ENCODE data around the gene TNIP1.

TNIP1 gene

DNA sequence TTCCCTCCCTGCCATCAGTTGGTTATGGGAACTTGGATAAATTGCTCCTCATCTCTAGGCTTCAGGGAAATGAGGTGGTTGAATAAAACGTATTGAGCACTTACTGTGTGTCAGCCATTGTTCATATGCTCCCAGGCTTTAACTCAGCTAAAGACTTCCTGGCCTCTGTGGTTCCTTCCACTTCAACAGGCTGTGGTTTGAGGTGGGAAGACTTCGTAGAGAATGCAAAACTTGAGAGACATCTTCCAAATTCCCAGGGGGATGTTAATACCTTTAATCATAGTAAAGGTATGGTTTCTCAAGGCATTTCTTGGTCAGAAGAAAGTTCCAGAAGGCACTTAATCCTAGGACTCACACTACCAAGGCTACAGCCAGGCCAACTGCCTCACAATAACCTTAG is 62.0 kb downstream of the TNIP1 start:
- FAIRE-seq = no peak

DNA sequence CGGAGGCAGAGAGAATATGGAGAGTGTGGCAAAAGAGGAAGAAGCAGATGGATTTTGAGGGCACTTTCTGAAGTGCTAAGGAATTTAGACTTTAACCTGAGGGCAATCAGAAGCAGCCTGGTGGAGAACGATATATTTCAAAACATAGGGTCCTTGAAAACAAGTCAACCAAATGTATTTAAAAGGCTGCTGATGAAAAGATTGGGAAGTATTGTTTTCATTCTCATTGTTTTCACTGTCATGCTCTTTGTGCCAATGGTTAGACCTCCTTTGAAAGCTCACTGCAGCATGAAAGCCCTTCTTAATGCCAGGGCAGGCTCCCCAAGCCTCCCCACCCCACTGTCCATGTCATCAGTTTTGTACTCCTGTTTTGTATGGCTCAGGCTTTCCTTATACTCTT is 62.9 kb downstream of the TNIP1 start:
- FAIRE-seq = no peak

- FAIRE-seq = no peak
Measured at GRCh38 chr5:151016700-151017099, 64.1 kb downstream of the TNIP1 start.

GRCh38 chr5:151015974-151016587 is 64.8 kb downstream of the TNIP1 start:
- FAIRE-seq = no peak

- no peak for FAIRE-seq
Measured at GRCh38 chr5:151014680-151015343, 66.0 kb downstream of the TNIP1 start.

- FAIRE-seq = no peak
Measured at GRCh38 chr5:151012862-151013261, 68.0 kb downstream of the TNIP1 start.

DNA sequence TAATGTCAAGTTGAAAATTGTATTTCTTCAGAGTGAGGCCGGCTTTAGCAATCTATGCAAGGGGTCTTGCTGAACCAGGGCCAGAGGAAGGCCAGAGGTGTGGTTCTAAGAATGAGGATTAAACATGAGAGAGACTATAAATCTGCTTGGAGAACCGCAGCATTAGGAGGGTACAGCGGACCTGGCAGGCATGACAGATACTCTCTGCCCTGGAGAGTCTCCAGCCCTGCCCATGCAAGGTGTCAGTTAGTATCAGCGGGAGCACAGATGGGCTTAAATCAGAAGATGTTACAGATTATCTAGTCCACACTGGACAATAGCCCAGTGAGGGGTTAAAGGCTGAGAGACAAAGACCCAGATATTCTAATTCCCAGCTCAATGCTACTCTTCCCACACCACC is 71.9 kb downstream of the TNIP1 start:
- no peak for FAIRE-seq

DNA sequence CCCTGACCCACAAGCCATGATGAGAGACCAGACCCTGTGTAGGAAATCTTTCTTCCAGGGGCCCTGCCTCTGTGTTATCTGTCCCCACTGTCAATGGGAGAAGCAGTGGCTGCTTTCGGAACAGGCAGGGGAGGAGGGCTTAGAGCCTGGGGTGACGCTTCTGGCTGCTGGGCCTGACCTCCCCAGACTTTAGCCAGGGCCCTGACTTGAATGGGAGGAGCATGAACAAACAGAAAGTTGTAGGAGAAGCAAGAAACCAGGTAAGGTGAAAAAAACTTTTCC is 72.7 kb downstream of the TNIP1 start:
- FAIRE-seq = no peak

DNA sequence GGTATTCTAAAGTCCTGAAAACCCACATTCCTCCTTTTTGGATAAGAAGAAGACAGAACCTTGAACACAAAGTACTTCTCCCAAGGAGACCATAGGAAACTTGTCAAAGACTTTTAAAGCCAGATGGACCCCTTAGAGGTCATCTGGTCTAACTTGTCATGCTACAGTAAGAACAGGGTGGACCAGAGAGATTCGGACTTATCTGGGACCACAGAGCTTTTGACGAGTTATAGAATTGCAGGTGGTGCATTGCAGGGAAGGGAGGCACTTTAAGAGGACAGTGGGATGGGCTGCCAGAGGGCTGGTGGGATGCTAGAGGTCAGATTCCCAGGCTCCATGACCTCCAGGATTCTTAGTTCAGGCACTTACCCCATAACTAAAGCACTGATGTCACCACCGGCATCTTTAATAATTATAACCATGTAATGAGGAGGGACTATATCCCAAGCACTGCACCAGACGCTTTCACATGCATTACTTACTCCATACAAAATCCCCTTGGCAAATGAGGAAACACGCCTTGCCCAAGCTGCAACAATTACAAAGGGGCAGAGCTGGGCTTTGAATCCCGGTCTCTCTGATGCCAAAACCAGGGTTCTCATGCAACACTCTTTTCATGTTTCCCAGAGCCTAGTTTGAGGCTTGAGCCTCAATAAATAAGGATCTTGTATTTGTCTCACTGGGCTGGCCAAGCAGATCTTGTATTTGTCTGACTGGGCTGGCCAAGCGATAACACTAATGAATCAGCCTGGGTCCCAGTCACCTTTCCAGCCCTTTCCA is 73.2 kb downstream of the TNIP1 start:
- FAIRE-seq = no peak

DNA sequence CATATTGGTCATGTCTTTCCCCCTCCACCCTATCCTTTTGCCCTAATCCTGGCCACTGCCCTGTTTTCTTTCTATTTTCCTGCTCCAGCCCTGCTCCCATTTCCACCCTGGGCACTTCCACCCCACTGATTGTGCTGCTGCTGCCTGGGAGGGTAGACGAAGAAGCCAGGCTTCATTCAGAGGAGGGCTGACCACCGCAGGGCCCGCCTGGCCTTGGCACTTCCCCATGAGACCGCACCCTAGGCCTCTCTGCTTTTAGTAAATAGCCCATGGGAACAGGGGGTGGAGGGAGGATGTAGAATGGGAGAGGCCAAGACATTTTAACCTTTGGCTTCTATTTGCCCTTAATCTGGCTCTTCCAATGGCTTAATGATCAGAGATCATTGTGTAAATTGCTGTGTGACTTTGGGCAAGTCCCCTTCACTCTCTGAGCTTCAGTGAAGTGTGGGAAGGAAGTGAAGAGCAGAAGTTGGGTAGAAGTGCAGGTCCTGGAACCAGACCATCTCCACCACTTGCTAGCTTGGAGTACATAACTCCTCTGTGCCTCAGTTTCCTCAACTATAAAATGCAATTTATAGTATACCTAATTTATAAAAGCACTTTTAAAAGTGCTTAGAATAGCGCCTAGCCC is 74.0 kb downstream of the TNIP1 start:
- FAIRE-seq = no peak

DNA sequence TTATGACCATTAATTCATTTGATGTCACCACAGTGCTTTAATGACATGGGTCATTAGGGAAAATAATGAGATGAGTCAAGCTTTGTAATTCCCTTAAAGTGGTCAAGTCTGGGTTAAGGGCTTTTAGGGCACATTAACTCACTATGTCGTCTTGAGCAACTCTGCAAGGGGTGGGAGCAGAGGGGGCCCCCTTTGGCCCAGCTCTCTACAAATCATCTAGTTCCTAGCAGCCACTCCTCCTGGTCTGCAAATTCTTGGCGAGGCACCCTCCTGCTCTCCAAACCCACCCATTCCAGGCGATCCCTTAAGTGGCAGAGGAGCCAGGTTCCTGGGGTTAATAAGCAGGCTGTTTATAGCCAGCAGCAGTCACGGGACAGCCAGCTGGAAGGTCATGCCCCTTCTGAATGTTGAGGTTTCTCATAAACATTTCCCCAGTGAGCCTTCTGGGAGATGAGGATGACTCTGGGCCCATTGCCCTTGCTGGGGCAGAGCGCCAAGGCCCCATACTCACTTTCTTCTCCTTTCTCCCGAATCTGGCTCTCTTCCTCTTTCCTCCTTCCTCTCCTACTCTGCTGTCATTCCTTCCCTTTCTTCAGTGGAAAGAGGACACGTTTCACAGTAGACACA is 74.8 kb downstream of the TNIP1 start:
- FAIRE-seq = no peak

DNA sequence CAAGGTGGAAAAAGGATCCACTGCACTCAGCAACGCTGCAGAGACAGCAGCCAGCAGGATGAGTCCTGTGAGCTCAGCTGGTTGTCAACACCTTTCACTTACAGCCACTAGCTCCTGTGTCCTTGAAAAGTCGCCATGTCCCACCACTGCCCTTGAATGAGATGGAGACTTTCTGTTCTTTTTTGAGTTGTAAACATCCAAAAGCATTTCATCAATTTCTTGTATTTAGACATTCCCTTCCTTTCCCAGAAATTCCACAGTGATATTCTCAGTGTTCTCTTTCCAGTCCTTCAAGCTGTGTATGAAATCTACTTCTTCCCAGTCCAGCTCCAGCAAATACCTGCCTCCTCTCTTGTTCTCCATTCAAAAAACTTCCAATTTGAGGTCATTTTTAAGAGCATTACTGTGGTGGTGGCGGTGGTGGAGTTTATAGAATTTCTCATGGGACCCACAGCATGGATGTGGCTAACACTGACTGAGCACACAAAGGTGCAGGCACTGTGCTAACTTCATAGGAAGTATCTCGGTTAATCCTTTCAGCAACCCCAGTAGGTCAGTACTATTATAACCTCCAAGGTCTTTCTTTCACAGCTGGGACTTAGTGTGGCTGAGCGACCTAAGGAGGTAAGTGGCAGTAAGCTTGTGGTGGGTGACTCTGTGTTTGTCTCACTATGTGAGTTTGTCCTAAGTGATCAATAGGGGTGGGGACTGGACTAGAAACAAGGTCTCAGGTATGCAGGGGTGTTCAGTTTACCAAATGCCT is 75.5 kb downstream of the TNIP1 start:
- no peak for FAIRE-seq

DNA sequence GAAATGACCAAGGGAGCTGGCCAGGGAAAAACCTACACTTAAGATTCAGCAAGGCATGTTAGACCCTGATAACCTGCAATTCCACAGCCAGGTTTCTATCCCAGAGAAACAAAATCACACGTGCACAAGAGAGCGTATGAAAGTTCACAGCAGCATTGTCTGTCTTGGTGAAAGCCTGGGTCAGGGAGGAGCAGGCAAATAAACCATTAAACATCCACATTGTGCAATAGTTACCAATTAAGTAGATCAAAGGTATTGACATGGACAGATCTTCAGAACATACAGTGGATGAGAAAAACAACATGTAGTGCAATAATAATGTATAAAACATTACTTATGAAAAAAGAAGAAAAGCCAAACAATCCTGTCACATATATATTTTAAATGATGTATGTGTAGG is 76.3 kb downstream of the TNIP1 start:
- FAIRE-seq = no peak

- FAIRE-seq = no peak
Measured at GRCh38 chr5:151003503-151003860, 77.4 kb downstream of the TNIP1 start.

- no peak for FAIRE-seq
Measured at GRCh38 chr5:151002681-151003502, 77.9 kb downstream of the TNIP1 start.

DNA sequence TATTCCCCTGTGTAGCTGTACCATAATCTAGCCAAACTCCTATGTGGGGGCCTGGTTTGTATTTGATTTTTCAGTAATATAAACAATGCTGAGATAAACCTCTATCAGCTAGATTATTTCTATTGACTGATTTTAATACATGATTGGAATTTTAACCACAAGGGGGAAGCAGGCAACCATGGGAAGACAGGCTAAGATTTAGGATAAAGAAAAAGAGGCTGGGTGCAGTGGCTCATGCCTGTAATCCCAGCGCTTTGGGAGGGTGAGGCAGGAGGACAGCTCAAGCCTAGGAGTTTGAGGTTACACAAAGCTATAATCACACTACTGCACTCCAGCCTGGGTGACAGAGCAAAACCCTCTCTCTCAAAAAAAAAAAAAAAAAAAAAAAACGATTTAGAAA is 78.6 kb downstream of the TNIP1 start:
- FAIRE-seq = no peak

- no peak for FAIRE-seq
Measured at GRCh38 chr5:151001436-151001835, 79.4 kb downstream of the TNIP1 start.

DNA sequence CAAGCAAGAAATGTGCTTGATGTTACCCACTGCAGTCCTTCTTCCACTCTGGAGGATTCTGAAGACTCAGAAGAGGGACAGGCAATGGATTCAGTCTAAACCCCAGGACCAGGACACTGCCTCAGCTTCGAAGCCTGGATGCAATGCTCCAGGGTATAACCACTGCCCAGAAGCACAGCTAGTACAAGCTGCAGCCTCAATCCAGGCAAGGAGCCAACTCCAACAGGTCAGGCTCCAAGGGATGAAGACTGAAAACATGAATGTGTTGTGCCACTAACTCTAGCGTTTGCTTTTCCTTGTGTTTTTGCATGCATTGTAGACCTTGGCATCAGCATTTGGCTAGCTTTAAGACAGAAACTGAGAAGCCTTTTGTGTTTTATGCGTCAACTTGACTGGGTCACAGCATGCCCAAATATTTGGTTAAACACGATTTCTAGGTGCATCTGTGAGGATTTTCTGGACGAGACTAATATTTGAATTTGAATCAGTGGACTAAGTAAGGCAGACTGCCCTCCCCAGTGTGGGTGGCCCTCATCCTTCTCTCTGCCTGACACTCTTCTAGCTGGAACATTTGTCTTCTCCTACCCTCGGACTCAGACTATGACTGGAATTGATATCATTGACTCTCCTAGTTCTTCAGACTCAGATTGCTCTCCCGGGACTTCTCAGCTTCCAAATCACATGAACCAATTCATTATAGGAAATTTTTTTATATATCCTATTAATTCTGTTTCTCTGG is 81.0 kb downstream of the TNIP1 start:
- FAIRE-seq = no peak

DNA sequence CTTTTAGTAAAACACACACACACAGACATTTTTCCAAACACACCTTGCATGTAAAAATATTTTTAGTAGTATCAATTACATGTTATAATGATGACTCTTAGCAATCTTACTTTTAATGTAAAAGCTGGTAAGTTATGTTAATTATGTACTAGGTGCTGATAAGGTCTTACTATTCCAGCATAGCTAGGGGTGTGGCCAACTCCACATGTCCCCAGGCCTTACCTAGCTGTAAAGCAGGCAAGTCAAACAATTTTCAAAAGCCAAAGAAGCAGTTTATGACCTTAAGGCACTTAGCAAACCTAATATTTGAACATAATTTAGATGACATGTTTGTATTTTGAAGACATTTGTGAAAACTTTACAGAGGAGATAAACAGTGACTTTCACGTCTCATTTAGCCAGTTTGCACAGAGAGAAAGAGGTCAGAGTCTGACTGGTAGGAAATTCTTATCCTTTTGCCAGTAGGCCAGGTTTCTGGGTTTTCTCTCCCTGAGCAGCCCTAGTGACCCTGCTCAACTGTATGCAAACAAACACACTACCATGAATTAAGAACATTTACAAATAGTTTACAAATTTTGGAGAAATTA is 86.9 kb downstream of the TNIP1 start:
- FAIRE-seq = no peak

DNA sequence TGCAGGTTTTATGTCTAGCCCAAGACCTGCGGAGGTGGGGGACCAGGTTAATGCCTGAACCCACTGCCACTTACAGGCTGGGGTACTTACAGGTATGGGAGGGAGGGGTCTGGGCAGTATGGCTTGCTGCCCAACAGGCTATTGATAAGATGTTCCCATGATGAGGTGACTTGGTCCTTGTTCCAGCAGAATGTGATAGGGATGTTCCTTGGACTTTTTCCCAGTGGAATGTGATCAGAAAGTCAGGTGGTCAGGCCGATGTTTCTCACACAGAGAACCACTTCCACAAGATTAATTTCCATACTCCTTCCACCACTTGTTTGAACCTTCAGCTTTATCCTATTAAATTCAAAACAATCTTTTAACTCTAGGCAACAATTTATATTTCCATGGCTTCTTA is 87.4 kb downstream of the TNIP1 start:
- FAIRE-seq = no peak

DNA sequence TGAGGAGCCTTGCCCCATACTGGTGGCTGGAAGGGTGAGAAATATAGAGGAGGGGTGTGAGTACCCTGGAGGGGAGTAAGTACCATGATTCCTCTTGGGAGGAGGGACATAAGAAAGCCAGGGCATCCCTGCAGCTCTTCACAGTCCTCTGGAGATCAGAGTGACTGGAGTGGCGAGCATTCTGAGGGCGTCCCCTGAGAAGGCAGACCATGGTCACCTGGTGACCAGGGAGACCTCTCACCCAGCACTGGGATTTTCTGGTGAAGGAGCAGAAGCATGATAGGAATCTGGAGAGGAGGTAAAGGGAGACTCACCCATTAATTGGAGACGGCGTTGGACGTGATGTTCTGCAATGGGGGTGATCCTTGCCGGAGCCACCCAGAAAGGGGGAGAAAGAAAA is 88.1 kb downstream of the TNIP1 start:
- no peak for FAIRE-seq

Measured in islet of Langerhans (tissue), 1 donor.